Measurements from ENCODE around the gene MXD4.

DNA sequence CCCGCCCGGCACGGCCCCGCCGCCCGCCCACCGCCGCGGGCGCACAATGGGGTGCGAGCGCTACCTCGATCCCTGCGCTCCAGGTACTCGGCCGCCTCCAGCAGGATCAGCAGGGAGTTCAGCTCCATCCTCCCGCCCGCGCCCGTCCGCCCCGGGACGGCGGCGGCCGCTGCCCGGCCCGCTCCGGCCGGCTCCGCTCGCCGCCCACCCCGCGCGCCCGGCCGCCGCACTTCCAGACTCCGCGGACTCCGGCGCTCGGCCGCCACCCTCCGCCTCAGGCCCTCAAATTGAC lies at the start of gene MXD4:
- TF ChIP-seq REST (IDR thresholded peaks at IDR 0.05; ENCODE audit: insufficient read depth in 1 of 2, low read depth in 2 of 2, low read length in 2 of 2) (no peak), SIN3A (IDR thresholded peaks at IDR 0.05; ENCODE audit: borderline replicate concordance, insufficient read depth, low read length) (no peak), TAF1 (IDR thresholded peaks at IDR 0.05; ENCODE audit: borderline replicate concordance, insufficient read depth, low read length) (no peak), FOXP2 (optimal IDR thresholded peaks at IDR 0.05; ENCODE audit: borderline replicate concordance, extremely low read depth, extremely low read length, insufficient read depth) (no peak), POLR2AphosphoS5 (IDR thresholded peaks at IDR 0.05; ENCODE audit: low read depth, low read length) (no peak)
